Spleen (tissue), 7 donors: ENCODE data around the gene SEH1L.

Experiments
- POLR2A ChIP-seq, 3 donors: fragments of 450-650 bp; IDR thresholded peaks; one replicate each; pipeline ENCODE4 v1.5.1; 2017; ENCODE audit warnings: antibody characterized with exemption in 3 of 3, mild to moderate bottlenecking in 1 of 3
- POLR2AphosphoS5 ChIP-seq, 3 donors: sonication (generic); formaldehyde crosslinking; IDR thresholded peaks; one replicate each; pipeline ENCODE4 v1.5.1; 2017; ENCODE audit warnings: antibody characterized with exemption in 3 of 3
- TF ChIP-seq, protein P1 (sequence below), 11 experiments: fragments of 200-600 bp in 7 of 11; fragments of 450-650 bp in 4 of 11; sonication (generic) in 4 of 11; IDR thresholded peaks in 8 of 11; conservative IDR thresholded peaks in 3 of 11; 1 replicate in 7 of 11; 2 replicates in 4 of 11; pipeline versions ENCODE4 v1.4.0 to v1.8.0; 2016 to 2021; ENCODE audit warnings: antibody characterized with exemption in 11 of 11, inconsistent platforms in 4 of 11, mild to moderate bottlenecking in 1 of 11
- donor health status: DM: no; HTN: no; CAD: no; lungs with moderate emphysema.
- donor health status: DM: no; HTN: no; CAD: no.
- donor health status: DM: no; HTN: no; CAD: no.

DNA sequence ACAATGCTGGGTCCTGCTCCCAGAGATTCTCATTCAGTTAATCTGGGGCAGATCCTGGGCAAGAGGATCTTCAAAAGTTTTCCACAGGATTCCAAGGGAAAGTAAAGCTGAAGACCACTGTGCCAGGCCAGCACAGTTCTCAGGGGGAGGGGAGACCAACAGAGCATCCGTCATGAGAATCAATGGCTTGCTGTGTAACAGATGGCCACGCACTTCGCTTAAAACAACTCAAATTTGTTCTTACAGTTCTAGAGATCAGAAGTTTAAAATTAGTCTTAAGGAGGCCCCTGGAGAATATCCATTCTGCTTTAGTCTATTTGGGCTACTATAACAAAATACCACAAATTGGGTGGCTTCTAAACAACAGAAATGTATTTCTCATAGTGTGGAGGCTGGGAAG lies 17.4 kb upstream of the SEH1L start:
- TF ChIP-seq POLR2A (IDR thresholded peaks at IDR 0.05) (no peak), POLR2AphosphoS5 (IDR thresholded peaks at IDR 0.05) (no peak)
- TF ChIP-seq, protein P1, sequence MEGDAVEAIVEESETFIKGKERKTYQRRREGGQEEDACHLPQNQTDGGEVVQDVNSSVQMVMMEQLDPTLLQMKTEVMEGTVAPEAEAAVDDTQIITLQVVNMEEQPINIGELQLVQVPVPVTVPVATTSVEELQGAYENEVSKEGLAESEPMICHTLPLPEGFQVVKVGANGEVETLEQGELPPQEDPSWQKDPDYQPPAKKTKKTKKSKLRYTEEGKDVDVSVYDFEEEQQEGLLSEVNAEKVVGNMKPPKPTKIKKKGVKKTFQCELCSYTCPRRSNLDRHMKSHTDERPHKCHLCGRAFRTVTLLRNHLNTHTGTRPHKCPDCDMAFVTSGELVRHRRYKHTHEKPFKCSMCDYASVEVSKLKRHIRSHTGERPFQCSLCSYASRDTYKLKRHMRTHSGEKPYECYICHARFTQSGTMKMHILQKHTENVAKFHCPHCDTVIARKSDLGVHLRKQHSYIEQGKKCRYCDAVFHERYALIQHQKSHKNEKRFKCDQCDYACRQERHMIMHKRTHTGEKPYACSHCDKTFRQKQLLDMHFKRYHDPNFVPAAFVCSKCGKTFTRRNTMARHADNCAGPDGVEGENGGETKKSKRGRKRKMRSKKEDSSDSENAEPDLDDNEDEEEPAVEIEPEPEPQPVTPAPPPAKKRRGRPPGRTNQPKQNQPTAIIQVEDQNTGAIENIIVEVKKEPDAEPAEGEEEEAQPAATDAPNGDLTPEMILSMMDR (IDR thresholded peaks at IDR 0.05 in 8 of 11, conservative IDR thresholded peaks at IDR 0.05 in 3 of 11), result no peak
